Right ventricle myocardium superior (tissue), 1 donor: ENCODE data around the gene TRIM45. TPM values are rescaled to one million over a fixed set of nuclear protein-coding genes. Genes with fewer than 3 reads are reported as not detected.

ENCODE experiments used
- ATAC-seq: fragments of 200-7000 bp; cut with Tn5 transposase; one replicate; pipeline ENCODE4 v1.9.1; 2020; ENCODE audit warnings: mild to moderate bottlenecking; ENCODE audit not compliant: poor library complexity
- DNase-seq: peaks from one replicate; pipeline ENCODE4 v3.0.0-alpha.2; 2020
- intact Hi-C: fragments of 100-400 bp; cut with DNase I; formaldehyde crosslinking; loops from one replicate; pipeline ENCODE4 v1.11.2; 2022
- microRNA-seq: library from miRNA; unstranded; fragments of <30 nt; microRNA quantifications from one replicate; pipeline ENCODE4 v1.2.0, GENCODE V29; 2020
- total RNA-seq: library from RNA; stranded (reverse); fragmentation: NEBNext Ultra II Directional; extraction: Animal tissue kit (Norgen Biotek cat#: 25700); gene quantifications from one replicate; pipeline ENCODE4 v1.2.1, GENCODE V29; 2021
- donor health status: DM: no; HTN: yes; CAD: no; lungs with severe emphysema.

TRIM45 gene
- total RNA-seq, 1 donor from 2014 or later: 16.4 TPM

DNA sequence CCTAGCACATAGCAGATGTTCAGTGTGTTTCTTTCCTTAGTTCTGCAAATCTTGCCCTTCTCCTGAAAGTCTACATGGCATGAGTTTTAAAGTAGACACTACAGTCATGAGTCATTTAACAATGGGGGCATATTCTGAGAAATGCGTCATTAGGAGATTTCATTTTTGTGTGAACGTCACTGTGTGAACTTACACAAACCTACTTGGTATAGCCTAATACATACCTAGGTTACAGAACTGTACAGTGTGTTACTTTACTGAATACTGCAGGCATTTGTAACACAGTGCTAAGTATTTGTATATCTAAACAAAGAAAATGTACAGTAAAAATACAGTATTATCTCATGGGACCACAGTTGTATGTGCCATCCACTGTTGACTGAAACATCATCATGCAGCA, 51.4 kb downstream of the TRIM45 start:
- ATAC-seq: no peak
- intact Hi-C loops: no loop called here
- no peak for DNase-seq

DNA sequence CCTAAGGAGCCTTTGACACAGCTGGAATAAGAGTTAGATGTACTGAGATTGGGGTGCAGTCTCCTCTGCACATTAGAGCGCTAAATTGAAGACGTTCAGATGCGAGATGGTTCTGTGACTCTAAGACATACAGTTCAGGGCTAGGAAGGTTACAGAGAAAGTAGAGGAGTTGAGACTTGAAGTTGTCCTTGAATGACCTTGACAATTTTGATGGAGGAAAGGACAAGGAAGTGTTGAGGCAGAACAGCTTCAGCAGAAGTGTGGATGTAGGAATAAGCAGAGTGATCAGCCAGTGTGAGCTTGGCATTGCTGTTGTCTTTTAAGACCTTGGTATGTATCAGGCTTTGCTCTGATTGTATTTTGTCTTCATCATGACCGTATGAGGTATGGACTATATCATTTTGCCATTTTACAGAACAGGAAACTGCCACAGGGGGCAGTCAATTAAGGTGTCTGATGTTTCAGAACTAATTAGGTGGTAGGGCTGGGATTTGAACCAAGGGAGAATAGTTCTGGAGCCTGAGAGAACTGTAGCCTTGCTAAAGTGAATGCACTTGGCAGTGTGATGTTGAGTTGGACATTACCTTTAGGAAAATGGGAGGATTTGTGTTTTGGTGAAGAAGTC, 52.2 kb downstream of the TRIM45 start:
- ATAC-seq (no peak), DNase-seq (no peak)
- intact Hi-C loops: loop anchor here (2.0 to 5.0 kb wide), 2 partner anchors 58 to 215 kb away; no protein-coding TSS in a partner anchor

DNA sequence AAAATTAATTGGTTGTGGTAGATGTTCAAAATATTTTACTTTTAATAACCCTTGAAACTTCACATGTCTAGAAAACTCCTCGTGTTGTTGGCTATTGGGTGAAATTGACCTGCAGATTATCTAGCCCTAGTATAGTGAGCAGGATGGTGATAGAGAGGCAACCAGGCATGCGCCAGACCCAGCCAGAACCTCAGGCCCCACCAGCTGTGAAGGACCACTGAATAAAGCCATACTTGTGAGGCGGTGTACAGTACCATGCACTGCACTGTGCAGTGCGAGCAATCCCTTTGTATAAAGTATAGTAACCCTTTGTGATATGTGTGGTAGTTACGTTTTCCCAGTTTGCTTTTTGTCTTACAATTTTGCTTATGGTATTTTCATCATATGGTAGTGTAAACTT, 53.0 kb downstream of the TRIM45 start:
- DNase-seq (no peak), ATAC-seq (no peak)
- intact Hi-C loops: loop anchor here (2.0 to 5.0 kb wide), 2 partner anchors 59 to 216 kb away; no protein-coding TSS in a partner anchor

DNA sequence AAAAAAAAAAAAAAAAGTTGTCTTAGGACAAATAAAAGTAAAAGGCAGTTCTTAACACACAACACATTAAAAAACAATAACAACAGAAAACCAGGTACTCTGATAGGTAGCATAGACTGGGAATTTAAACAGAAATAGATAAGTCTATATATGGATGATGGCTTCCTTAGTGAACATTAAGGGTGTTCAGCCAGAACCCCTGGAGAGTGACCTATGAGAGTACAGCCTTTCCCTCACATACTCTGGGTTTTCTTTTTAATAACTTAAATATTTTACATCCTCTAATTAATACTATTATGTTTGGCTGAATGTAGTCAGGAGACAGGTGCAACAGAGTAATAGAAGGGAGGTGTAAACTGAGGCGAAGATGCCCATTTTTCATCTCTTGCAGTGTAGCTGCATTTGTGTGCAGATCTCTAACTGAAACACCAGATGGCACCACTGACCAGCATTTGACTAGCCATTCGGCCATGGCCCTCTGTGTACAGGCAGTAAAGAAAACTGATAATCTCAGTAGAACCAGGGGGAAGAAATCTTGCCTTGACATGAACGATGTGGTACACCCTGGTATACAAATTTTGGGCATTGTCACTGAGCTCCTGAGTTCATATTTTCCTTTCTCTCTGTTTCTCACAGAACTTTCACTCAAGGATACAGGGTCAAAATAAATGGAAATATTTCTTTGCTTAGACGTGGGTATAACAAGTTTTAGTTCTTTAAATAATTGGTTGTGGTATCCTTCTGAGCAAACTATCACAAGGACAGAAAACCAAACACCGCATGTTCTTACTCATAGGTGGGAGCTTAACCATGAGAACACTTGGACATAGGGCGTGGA, 53.8 kb downstream of the TRIM45 start:
- ATAC-seq: peak; percentile 95
- intact Hi-C loops: loop anchor here (2.0 to 5.0 kb wide), 2 partner anchors 60 to 217 kb away; no protein-coding TSS in a partner anchor
- DNase-seq: peak; percentile 53

DNA sequence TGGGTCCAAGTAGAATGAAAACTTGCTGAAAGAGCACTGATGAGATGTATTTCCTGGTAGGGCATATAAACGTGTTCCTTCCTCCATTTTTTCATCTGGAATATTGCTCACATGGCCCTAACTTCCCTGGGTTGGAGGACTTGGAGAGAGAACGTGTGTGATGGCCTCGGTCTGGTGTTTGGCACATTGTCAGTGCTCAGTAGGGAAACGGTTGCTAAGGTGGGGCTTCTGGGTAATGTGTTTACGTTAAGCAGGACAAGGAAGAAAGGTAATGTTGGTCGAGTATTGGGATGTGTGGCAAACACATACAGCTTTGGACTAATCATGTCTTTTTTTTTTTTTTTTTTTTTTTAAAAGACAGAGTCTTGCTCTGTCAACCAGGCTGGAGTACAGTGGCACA, 55.2 kb downstream of the TRIM45 start:
- ATAC-seq: no peak

DNA sequence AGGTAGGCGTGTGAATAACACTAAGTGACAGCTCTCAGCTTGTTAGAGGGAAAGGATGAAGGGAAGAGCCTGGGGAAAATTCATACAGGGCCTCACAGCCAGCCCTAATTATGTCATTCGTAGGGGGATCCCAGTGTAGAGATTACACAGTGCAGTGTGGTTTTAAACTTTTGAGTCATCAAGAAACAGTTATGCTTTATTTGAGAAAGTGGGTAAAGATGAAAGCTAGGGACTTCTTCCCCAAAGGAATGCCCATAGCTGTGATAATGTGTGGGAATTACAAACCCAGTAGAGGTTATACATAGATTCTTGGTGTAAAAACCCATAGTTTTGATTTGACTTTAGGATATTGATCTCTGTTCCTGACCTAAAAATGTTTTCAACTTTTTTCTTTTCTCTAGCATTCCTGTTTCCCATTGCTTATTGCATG, 59.5 kb downstream of the TRIM45 start:
- no peak for DNase-seq
- no peak for ATAC-seq
- intact Hi-C loops: no loop called here

More for the DNA sequence above, 55.2 kb downstream of the TRIM45 start:
- no peak for DNase-seq
- intact Hi-C loops: loop anchor here (5.0 kb wide), 1 partner anchor 61 kb away; no protein-coding TSS in a partner anchor

Small RNA genes within 50 kb of the gene (microRNA-seq; reads per million reads assigned to microRNA genes)
- 1.9 reads per million for gene MIR942

Other genes with a start within 250 kb of the TRIM45 start
- gene PTGFRN, start 211.8 kb downstream of the TRIM45 start, total RNA-seq: 81.5 TPM
- gene CD101, start 120.0 kb downstream of the TRIM45 start, total RNA-seq: 1.0 TPM
- gene TTF2, start 61.4 kb downstream of the TRIM45 start, total RNA-seq: 4.3 TPM
- gene VTCN1, start 89.2 kb upstream of the TRIM45 start, total RNA-seq: not detected
- 23.5 TPM for gene MAN1A2, start 245.7 kb upstream of the TRIM45 start, total RNA-seq